NCI-H524 treated with DMSO at 0.1 percent for 48 hours (cell line): Measurements from ENCODE around the gene PAWR.
"Not testable (repeated sequence)": the region's sequence is repeated elsewhere in the genome, so short reads cannot be mapped to it uniquely, and the experiment has no call there.

Experiments used
- DNase-seq: peaks from one replicate; lab custom pipeline; 2025; lab: John Stamatoyannopoulos, UW

Gene PAWR

GRCh38 chr12:79547735-79548609 lies 142.8 kb downstream of the PAWR start:
- no peak for DNase-seq

GRCh38 chr12:79547044-79547734 lies 143.6 kb downstream of the PAWR start:
- DNase-seq, result no peak

- DNase-seq, result no peak
Observed at GRCh38 chr12:79546466-79547043, 144.2 kb downstream of the PAWR start.

GRCh38 chr12:79544439-79544838 lies 146.3 kb downstream of the PAWR start:
- DNase-seq, result not testable (repeated sequence)

GRCh38 chr12:79537675-79538074 lies 153.1 kb downstream of the PAWR start:
- DNase-seq, result no peak

- no peak for DNase-seq
Observed at GRCh38 chr12:79535751-79536150, 155.0 kb downstream of the PAWR start.
